ENCODE results near the gene PLAAT1.

PLAAT1 gene

DNA sequence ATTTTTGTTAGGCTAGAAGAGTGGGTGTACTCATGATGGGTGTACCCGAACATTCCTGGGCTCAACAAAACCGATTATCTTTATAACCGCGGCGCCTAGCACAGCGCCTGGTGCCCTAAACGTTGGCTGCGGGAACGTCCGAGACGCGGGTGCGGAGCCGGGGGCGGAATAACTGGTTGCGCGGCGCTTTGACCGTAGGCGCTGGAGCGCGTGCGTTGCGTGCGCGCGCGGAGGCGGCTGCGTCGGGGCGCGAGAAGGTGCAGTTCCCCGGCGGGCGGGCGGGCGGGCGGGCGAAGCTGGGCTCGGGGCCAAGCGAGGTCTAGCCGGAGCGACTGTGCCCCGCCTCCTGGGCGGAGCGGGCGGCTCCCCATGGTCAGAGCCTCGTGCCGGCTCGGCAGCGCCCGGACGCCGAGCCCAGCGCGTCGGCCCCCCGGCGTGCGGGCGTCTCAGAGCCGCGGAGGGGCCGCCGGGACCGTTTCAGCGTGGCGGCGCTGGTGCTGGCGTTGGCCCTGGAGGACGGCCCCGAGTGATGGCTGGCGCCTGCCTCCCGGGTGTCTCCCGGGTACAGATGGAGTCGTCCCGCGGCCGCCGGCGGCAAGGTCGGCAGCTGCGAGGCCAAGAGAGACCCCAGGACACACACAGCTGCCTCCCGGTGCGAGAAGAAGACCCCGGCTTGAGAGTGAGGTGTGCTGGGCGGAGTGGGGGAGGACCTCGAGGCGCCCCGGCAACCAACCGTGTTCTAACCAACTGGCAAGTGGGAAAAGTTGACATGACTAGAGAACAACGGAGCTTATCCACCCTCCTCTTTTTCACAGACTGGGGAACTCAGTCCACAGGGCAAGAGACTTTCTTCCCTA, at the start of gene PLAAT1:
PLAAT1 (plus strand) TSS at position 373 of the 857 bp plus-strand sequence. CDS start 14,429 bp downstream, outside the sequence.
- Mint-ChIP-seq H3K36me3 (ENCODE audit: low read depth) (no peaks in the 10 kb centered on the region), H3K4me1 (peaks cover 18% of the 10 kb centered on the region), H3K27ac (no peak within 1 kb of the TSS), H3K9me3 (peaks cover 11% of the 10 kb centered on the region), H3K4me3 (peak within 1 kb of the TSS; percentile 90), H3K27me3 (ENCODE audit: low read depth, poor library complexity) (peaks cover 29% of the 10 kb centered on the region)
- DNase-seq = peak; percentile 84
- TF ChIP-seq, protein P1, sequence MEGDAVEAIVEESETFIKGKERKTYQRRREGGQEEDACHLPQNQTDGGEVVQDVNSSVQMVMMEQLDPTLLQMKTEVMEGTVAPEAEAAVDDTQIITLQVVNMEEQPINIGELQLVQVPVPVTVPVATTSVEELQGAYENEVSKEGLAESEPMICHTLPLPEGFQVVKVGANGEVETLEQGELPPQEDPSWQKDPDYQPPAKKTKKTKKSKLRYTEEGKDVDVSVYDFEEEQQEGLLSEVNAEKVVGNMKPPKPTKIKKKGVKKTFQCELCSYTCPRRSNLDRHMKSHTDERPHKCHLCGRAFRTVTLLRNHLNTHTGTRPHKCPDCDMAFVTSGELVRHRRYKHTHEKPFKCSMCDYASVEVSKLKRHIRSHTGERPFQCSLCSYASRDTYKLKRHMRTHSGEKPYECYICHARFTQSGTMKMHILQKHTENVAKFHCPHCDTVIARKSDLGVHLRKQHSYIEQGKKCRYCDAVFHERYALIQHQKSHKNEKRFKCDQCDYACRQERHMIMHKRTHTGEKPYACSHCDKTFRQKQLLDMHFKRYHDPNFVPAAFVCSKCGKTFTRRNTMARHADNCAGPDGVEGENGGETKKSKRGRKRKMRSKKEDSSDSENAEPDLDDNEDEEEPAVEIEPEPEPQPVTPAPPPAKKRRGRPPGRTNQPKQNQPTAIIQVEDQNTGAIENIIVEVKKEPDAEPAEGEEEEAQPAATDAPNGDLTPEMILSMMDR (IDR thresholded peaks at IDR 0.05) = no peak

DNA sequence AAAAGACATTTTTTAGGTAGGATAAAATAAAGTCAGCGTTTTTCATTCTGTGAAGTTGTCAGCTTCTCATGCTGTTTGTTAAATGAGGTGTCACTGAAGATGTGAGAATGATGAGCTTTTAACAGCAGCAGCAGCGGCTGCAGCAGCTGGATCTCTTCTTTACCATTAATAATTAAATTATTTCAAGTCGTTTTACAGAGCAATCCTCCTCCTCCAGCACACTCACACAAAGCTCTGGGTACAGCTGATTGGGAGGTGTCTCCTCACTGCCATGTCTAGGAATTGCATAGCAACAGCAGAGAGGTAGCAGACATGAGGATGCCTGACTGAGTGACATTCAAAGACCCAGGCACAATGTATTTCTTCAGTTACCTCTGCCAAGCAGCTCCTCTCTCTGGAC, 46.7 kb upstream of the PLAAT1 start:
- TF ChIP-seq, protein P1 (IDR thresholded peaks at IDR 0.05) = no peak
- H3K36me3 Mint-ChIP-seq (ENCODE audit: low read depth) = no peaks in the 10 kb centered on the region
- peaks cover 3% of the 10 kb centered on the region for H3K27me3 Mint-ChIP-seq (ENCODE audit: low read depth, poor library complexity)
- peaks cover 8% of the 10 kb centered on the region for H3K4me1 Mint-ChIP-seq
- no peak overlapping the region for H3K27ac Mint-ChIP-seq
- no peak for DNase-seq
- H3K4me3 Mint-ChIP-seq = no peak overlapping the region
- no peaks in the 10 kb centered on the region for H3K9me3 Mint-ChIP-seq

DNA sequence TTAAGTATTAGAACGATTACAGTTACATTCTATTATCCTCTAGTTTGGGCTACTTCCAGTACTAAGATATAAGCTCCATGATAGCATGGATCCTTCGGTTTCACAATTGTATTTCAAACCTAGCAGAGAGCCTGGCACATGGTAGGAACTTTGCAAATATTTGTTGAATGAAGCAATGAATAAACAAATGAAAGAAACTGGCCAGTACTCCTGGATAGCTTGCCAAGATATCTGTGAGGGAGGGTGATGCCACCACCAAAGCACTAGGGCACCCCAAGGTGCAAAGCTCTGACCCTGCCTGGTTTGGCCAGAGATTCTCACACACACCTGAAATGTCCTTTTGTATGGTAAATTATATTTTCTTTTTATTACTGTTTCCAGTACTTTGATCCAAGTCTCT, 44.3 kb upstream of the PLAAT1 start:
- H3K4me1 Mint-ChIP-seq = no peaks in the 10 kb centered on the region
- DNase-seq = no peak
- no peaks in the 10 kb centered on the region for H3K9me3 Mint-ChIP-seq
- TF ChIP-seq, protein P1 (IDR thresholded peaks at IDR 0.05) = no peak
- no peak overlapping the region for H3K4me3 Mint-ChIP-seq
- H3K27me3 Mint-ChIP-seq (ENCODE audit: low read depth, poor library complexity) = peaks cover 3% of the 10 kb centered on the region
- no peaks in the 10 kb centered on the region for H3K36me3 Mint-ChIP-seq (ENCODE audit: low read depth)
- H3K27ac Mint-ChIP-seq = no peak overlapping the region

DNA sequence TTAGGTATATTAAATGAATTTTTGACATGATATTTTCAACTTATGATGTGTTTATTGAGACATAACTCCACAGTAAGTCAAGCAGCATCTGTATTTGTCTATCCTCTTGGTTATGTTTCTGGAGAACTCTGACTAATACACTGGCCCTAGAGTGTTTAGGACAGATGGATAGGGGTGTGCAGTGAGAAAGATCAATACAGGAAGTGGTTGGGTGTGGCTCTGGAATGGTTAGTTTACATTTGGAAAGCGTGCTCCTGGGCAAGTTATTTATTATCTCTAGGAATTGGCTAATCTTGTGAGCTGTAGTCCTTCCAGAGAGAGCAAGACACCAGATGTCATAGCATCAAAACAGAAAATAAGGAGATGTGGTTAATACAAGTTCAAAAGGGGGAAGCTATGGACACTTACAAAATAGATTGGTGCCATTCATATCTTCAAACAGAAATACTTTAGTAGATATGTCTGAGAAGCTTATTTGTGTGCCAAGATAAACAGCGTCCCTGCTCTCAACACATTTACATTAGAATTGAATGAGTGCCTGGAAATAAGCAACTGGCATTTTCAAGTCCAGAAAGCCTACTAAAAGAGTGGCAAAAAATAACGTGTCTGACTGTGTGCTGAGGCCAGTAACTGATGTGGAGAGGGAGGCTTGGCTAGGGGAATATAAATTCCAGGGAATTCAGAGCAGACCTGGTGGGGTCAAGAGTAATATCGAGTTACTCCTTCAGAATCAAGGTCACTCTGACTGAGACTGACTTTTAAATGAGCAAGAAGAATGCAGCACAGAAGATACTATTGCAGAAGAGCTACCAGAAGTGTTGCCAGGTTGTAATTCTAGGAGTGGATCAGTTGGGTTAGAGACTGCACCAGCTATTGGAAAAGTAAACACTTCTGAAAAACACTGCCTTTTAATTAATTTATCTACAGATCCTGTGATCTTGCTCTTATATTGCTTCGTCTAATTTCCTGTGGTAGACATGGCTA, 33.4 kb upstream of the PLAAT1 start:
- Mint-ChIP-seq H3K4me3 (no peak overlapping the region), H3K36me3 (ENCODE audit: low read depth) (no peaks in the 10 kb centered on the region), H3K4me1 (no peaks in the 10 kb centered on the region), H3K27me3 (ENCODE audit: low read depth, poor library complexity) (peaks cover 16% of the 10 kb centered on the region), H3K9me3 (no peaks in the 10 kb centered on the region), H3K27ac (no peak overlapping the region)
- TF ChIP-seq, protein P1 (IDR thresholded peaks at IDR 0.05) = no peak
- DNase-seq = no peak

DNA sequence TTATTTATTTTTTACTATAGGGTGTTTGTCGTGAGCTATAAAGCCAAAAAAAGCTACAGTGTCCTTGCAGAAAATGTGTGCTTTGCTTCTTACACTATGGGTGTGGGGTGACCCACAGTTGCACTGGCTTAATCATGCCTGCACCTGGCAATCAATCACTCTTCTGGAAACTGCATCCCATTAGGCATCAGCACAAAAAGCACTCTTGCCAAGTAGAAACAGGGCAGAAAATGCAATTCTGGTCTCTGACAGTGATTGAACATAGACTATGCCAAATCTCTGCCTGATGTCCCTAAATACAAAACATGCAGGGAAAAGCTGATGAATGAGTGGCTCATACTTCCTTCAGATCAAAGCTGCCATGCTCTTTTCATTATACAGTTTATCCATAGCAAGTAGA, 30.4 kb upstream of the PLAAT1 start:
- DNase-seq = no peak
- H3K9me3 Mint-ChIP-seq = no peaks in the 10 kb centered on the region
- no peak overlapping the region for H3K4me3 Mint-ChIP-seq
- no peaks in the 10 kb centered on the region for H3K36me3 Mint-ChIP-seq (ENCODE audit: low read depth)
- peaks cover 20% of the 10 kb centered on the region for H3K27me3 Mint-ChIP-seq (ENCODE audit: low read depth, poor library complexity)
- no peaks in the 10 kb centered on the region for H3K4me1 Mint-ChIP-seq
- TF ChIP-seq, protein P1 (IDR thresholded peaks at IDR 0.05) = no peak
- H3K27ac Mint-ChIP-seq = no peak overlapping the region

Measured in nephron progenitor cell (in vitro differentiated cells).